HuH-7 (cell line): ENCODE measurements around the gene GLUD1.
"Not testable (repeated sequence)": the region's sequence is repeated elsewhere in the genome, so short reads cannot be mapped to it uniquely, and the experiment has no call there.

Experiments
- DNase-seq: peaks from one replicate; pipeline ENCODE4 v3.0.0; 2011; ENCODE audit warnings: low spot score

The GLUD1 gene

DNA sequence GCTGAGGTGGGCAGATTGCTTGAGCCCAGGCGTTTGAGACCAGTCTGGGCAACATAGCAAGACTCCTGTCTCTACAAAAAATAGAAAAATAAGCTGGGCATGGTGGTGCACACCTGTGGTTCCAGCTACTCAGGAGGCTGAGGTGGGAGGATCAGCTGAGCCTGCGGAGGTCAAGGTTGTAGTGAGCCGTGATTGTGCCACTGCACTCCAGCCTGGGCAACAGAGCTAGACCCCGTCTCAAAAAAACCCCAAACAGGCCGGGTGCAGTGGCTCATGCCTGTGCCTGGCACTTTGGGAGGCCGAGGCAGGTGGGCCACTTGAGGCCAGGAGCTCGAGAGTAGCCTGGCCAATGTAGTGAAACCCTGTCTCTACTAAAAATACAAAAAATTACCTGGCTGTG lies 51.1 kb downstream of the GLUD1 start:
- DNase-seq, result not testable (repeated sequence)

- DNase-seq, result no peak
Measured at GRCh38 chr10:87038786-87039185, 55.9 kb downstream of the GLUD1 start.

GRCh38 chr10:87038286-87038717 lies 56.3 kb downstream of the GLUD1 start:
- DNase-seq, result no peak

- no peak for DNase-seq
Measured at GRCh38 chr10:87036623-87037022, 58.0 kb downstream of the GLUD1 start.

DNA sequence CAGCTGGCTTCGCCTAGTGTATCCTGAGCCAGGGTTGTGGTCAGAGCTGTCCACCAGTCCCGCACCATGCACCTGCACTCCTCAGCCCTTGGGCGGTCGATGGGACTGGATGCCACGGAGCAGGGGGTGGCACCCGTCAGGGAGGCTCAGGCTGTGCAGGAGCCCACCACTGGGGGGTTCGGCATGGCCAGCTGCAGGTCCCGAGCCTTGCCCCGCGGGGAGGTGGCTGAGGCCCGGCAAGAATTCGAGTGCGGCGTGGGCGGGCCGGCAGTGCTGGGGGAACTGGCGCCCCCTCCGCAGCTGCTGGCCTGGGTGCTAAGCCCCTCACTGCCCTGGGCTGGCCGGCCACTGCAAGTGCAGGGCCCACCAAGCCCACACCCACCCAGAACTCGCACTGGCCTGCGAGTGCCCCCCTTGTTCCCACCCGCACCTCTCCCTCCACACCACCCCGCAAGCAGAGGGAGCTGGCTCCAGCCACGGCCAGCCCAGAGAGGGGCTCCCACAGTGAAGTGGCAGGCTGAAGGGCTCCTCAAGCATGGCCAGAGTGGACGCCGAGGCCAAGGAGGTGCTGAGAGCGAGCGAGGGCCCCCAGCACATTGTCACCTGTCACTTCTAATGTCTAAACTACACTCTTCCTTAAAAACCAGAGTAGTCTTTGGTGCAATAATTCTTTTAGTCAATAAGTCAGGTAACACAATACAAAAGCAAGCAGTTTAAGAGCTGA lies 63.6 kb downstream of the GLUD1 start:
- DNase-seq, result no peak

DNA sequence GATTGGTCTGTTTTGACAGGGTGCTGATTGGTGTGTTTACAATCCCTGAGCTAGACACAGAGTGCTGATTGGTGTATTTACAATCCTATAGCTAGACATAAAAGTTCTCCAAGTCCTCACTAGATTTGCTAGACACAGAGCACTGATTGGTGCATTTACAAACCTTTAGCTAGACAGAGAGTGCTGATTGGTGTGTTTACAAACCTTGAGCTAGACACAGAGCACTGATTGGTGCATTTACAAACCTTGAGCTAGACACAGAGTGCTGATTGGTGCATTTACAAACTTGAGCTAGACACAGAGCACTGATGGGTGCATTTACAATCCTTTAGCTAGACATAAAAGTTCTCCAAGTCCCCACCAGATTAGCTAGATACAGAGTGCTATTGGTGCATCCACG lies 64.2 kb downstream of the GLUD1 start:
- not testable (repeated sequence) for DNase-seq

DNA sequence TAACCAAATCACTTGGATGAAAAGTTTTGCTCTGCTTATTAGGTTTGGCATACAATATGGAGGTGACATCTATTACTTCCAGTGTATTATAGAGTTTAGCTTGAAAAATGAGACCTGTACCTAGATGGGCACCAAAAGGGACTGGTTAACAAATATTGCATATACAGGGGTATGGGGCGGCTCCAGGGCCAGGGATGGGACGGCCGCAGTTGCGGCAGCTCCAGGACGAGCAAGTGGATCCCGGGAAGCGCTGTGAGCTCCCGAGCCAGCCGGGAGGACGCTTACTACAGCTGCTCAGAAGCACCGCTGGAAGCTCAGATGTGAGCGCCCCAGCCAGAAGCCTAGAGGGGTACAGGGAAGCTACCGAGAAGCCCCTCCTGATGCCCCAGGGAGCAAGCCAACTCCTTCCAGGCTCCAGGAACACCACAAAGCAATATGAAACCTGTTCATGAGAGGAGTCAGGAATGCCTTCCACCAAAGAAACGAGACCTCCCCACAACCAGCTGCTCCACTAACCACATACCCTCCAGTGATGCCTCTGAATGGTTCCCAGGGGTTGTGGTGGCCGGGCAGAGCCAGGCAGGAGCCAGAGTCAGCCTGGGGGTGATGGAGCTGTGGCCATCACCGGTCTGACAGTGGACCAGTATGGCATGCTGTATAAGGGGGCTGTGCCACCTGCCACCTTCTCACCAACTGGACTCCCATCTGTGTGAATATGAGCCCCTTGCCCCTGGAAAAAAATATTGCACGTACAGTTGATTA lies 67.7 kb downstream of the GLUD1 start:
- DNase-seq, result not testable (repeated sequence)

DNA sequence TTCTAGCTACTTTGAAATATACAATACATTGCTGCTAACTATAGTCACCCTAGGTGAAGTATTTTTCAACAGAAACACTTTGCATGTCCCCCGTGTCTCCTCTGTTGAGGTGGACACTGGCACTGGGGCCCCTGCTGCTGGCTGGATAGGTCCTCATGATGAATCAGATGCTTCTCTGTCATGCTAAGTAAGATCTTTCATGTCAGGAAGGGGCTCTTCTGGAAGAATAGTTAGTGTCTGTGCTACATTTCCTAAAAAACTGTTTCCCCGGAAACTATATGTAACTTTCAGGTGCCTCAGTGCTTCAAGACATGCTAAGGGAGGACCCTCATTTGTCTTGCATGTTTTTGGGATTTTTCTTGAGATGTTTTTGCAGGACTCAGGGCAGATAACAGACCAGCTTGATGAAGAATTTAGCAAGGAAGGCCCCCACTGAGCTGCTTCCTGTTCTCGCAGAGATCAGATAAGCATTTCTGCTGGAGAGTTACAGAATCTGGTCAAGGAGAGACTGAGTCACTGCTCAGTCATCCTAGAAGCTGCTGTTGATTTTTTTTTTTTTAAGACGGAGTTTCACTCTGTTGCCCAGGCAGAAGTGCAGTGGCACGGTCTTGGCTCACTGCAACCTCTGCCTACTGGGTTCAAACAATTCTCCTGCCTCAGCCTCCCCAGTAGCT lies 69.2 kb downstream of the GLUD1 start:
- not testable (repeated sequence) for DNase-seq

GRCh38 chr10:87020056-87020455 lies 74.6 kb downstream of the GLUD1 start, which contains the start of gene FAM25A:
TSS of gene FAM25A (plus strand) at chr10:87020294. CDS start at chr10:87020325, 31 bp downstream.
- not testable (repeated sequence) for DNase-seq

DNA sequence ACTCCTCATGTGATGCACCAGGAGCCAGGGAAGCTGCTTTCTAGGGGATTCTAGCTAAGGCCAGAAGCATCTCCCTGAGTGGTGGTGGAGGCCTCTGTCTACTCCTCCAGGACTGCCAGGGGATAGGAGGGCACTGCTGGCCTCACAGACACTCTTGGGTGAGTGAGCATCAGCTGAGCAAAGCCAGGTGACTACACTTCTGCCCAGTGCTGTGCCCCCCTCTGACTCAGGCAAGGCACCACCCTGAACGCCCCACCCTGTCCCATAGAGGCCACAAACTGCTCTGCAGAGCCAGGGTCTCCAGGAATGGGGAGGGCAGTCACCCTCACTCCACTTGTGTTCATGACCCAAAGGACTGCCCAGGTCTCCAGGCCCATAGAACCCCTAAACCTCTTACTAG lies 75.1 kb downstream of the GLUD1 start:
- DNase-seq, result not testable (repeated sequence)

DNA sequence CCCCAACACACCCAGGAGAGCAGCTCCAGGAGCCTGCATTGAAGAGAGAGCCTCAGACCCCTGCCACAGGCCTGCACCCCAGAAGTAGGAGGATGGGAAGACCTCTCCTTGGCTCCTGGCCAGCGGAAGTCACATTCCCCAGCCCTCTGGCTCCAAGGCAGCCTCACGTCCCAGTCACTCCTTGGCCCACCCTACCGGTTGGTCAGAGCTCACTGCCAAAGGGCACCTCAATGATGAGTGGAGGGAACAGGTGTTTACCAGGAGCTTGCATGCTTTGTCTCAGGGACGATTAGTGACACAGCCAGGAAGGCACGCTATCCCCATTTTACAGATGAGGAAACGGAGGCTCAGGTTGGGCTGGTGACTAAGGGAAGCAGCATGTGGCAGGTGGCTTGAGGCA lies 75.6 kb downstream of the GLUD1 start:
- DNase-seq, result not testable (repeated sequence)

DNA sequence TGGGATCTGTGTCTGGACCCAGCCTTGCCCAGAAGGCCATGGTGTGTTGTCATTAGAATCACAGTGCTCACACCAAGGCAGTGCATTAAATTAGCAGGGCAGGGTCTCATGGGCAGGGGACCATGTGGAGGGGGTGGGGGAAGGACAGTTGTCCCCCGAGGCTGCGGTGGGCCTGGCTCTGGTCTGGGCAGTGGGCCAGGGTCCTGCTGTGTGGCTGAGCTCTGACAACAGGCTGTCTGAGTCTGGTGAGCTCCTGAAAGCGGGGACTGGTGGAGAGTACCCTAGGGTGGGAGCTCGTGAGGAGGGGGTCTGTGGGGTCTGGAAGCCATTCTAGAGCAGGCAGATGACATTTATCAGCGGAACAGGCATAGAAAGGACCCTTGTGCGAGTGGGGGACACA lies 76.5 kb downstream of the GLUD1 start:
- not testable (repeated sequence) for DNase-seq

DNA sequence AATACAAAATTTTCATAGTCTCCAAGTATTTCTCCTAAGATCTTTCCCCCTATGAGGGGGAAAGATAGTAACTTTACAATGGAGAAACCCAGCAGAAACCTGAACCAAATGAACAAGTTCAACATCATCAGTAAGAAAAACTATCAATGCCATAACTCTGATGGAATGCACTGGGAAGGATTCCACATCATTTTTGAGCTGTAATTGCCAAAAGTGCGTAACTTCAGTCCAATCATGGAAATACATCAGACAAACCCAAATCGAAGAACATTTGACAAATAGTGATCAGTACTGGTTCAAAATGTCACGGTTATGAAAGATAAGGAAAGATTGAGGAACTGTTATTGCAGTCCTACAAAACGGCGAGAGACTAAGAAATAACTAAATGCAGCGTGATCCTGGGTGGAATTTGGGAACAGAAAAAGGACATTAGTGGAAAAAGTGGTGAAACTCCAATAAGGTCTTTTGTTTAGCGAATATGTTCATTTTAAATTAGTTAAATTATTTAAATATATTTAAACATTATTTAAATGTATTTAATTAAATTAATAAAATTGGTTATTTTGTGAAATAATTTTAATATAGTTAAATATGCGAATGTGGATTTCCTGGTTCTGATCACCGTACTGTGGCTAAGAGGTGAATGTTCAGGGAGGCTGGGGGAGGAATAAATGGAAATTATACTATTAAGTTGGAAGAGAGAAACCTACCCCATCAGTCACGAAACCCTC lies 79.5 kb downstream of the GLUD1 start:
- not testable (repeated sequence) for DNase-seq

GRCh38 chr10:87013528-87013927 lies 81.1 kb downstream of the GLUD1 start:
- DNase-seq, result not testable (repeated sequence)

- DNase-seq, result not testable (repeated sequence)
Measured at GRCh38 chr10:87009134-87009696, 85.4 kb downstream of the GLUD1 start.

DNA sequence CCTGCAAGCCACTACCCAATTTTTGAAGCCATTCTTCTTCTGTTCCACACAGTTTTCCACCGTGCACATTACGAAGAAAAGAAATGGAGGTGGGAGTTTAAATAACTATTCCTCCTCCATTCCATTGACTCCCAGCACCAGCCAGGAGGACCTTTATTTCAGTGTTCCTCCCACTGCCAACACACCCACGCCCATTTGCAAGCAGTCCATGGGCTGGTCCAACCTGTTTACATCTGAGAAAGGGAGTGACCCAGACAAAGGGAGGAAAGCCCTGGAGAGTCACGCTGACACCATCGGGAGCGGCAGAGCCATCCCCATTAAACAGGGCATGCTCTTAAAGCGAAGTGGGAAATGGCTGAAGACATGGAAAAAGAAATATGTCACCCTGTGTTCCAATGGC lies 86.3 kb downstream of the GLUD1 start:
- not testable (repeated sequence) for DNase-seq

GRCh38 chr10:87007674-87008073 lies 87.0 kb downstream of the GLUD1 start:
- DNase-seq, result not testable (repeated sequence)

DNA sequence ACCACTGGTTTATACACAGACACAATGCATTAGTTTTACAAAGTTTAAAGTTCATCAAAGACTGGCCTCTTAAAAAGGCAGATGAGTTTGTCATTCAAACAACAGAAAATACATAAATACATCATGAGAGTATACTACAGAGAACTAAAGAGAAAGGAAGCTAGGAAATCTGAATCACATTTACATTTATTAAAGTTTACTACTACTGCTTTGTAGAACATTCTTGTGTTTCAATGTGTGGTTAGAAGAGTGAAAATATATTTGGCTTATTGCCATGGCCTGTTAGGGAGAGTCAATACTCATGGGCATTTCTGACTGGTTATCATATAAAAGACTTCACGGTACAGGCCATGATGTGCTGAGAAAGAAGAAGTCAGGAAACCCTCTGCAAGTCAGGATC lies 87.5 kb downstream of the GLUD1 start:
- DNase-seq, result not testable (repeated sequence)

- DNase-seq, result no peak
Measured at GRCh38 chr10:87000491-87000890, 94.2 kb downstream of the GLUD1 start.
